IMR-90 (cell line): ENCODE results near the gene PRPF40B. TPM values are rescaled to one million over a fixed set of nuclear protein-coding genes. Genes with fewer than 3 reads are reported as not detected.

Experiments
- ATAC-seq: fragments of 200-7000 bp; cut with Tn5 transposase; 2 replicates; pipeline ENCODE4 v1.9.1; 2020; ENCODE audit warnings: low read depth, mild to moderate bottlenecking, moderate library complexity
- BruUV-seq: library from RNA; stranded (reverse); fragments of 400-500 nt; replicated peaks from 2 replicates; lab custom pipeline; 2021; lab: Mats Ljungman, UMichigan
- CTCF ChIA-PET: fragments of 300-600 bp; formaldehyde crosslinking; extraction: SDS; loops from one replicate; lab custom pipeline; 2021; ENCODE audit warnings: antibody characterized with exemption; lab: Yijun Ruan, JAX
- POLR2A ChIA-PET: fragments of 300-600 bp; sonication (Branson Sonifier 250); formaldehyde crosslinking; loops from one replicate; lab custom pipeline; 2022; ENCODE audit warnings: antibody characterized with exemption; ENCODE audit not compliant: unreplicated experiment; lab: Charles Lee
- DNase-seq: peaks from one replicate; pipeline ENCODE4 v3.0.0; 2013
- H2AFZ ChIP-seq: replicated peaks from 2 replicates; pipeline ENCODE3; 2013; ENCODE audit warnings: low read length, mild to moderate bottlenecking; ENCODE audit not compliant: poor library complexity
- H2AK5ac ChIP-seq: 2 replicates; pipeline ENCODE4 v1.6.1; 2013; ENCODE audit warnings: low read depth, low read length, inconsistent platforms
- H2AK9ac ChIP-seq: replicated peaks from 2 replicates; pipeline ENCODE3; 2013; ENCODE audit warnings: mild to moderate bottlenecking, low read depth, low read length, moderate library complexity; ENCODE audit not compliant: poor library complexity
- H2BK120ac ChIP-seq: 2 replicates; pipeline ENCODE4 v1.6.1; 2013; ENCODE audit warnings: low read depth, low read length, inconsistent platforms
- H2BK15ac ChIP-seq: 3 replicates; pipeline ENCODE4 v1.6.1; 2013; ENCODE audit warnings: low read depth, low read length, inconsistent platforms
- H2BK20ac ChIP-seq: 2 replicates; pipeline ENCODE4 v1.6.1; 2013; ENCODE audit warnings: low read depth, mild to moderate bottlenecking, inconsistent platforms, low read length, moderate library complexity
- H2BK5ac ChIP-seq: 2 replicates; pipeline ENCODE4 v1.6.1; 2013; ENCODE audit warnings: mild to moderate bottlenecking, low read depth, low read length, inconsistent platforms; ENCODE audit not compliant: poor library complexity, severe bottlenecking
- H3K14ac ChIP-seq: replicated peaks from 2 replicates; pipeline ENCODE4 v1.6.1; 2013; ENCODE audit warnings: low read depth, low read length, inconsistent platforms
- H3K18ac ChIP-seq: 2 replicates; pipeline ENCODE4 v1.6.1; 2013; ENCODE audit warnings: low read depth, low read length, control low read depth
- H3K23ac ChIP-seq: 2 replicates; pipeline ENCODE4 v1.6.1; 2013; ENCODE audit warnings: low read depth, low read length, inconsistent platforms
- H3K27ac ChIP-seq: 2 replicates; pipeline ENCODE4 v1.5.1; 2013; ENCODE audit warnings: mild to moderate bottlenecking, control low read depth, low read length; ENCODE audit not compliant: insufficient read depth
- H3K27me3 ChIP-seq: 2 replicates; pipeline ENCODE4 v1.6.1; 2013; ENCODE audit warnings: low read length; ENCODE audit not compliant: control insufficient read depth, insufficient read depth
- H3K36me3 ChIP-seq: 2 replicates; pipeline ENCODE4 v1.6.1; 2013; ENCODE audit warnings: low read length, mixed read lengths; ENCODE audit not compliant: control insufficient read depth, insufficient read depth
- H3K4ac ChIP-seq: 2 replicates; pipeline ENCODE4 v1.6.1; 2013; ENCODE audit warnings: low read depth, low read length, inconsistent platforms
- H3K4me1 ChIP-seq: 2 replicates; pipeline ENCODE4 v1.6.1; 2013; ENCODE audit warnings: low read length, mixed read lengths; ENCODE audit not compliant: control insufficient read depth, insufficient read depth
- H3K4me2 ChIP-seq: 2 replicates; pipeline ENCODE4 v1.6.1; 2013; ENCODE audit warnings: low read depth, mild to moderate bottlenecking, control low read depth, low read length, moderate library complexity
- H3K4me3 ChIP-seq: 2 replicates; pipeline ENCODE4 v1.5.1; 2013; ENCODE audit warnings: low read depth, mild to moderate bottlenecking, control low read depth, low read length, moderate library complexity; ENCODE audit not compliant: insufficient read depth
- H3K56ac ChIP-seq: 2 replicates; pipeline ENCODE4 v1.6.1; 2013; ENCODE audit warnings: low read length, inconsistent platforms; ENCODE audit not compliant: insufficient read depth; ENCODE audit errors: extremely low read depth
- H3K79me1 ChIP-seq, 2 experiments: 2 replicates each; pipeline ENCODE4 v1.6.1; 2013; ENCODE audit warnings: low read length in 2 of 2, inconsistent platforms in 1 of 2, low read depth in 1 of 2
- H3K9ac ChIP-seq: 2 replicates; pipeline ENCODE4 v1.6.1; 2013; ENCODE audit warnings: low read depth, low read length, control low read depth
- H3K9me1 ChIP-seq: 2 replicates; pipeline ENCODE4 v1.6.1; 2013; ENCODE audit warnings: low read length, inconsistent platforms; ENCODE audit not compliant: insufficient read depth
- H3K9me3 ChIP-seq: 2 replicates; pipeline ENCODE4 v1.6.1; 2013; ENCODE audit warnings: low read length; ENCODE audit not compliant: control insufficient read depth, insufficient read depth
- H4K20me1 ChIP-seq: 2 replicates; pipeline ENCODE4 v1.6.1; 2013; ENCODE audit warnings: low read length, inconsistent platforms; ENCODE audit not compliant: insufficient read depth
- H4K5ac ChIP-seq: 2 replicates; pipeline ENCODE4 v1.6.1; 2013; ENCODE audit warnings: mild to moderate bottlenecking, low read depth, low read length, control low read depth
- H4K8ac ChIP-seq, 2 experiments: 2 replicates each; pipeline ENCODE4 v1.6.1; 2013; ENCODE audit warnings: low read depth in 2 of 2, low read length in 2 of 2, control low read depth in 1 of 2, inconsistent platforms in 1 of 2
- H4K91ac ChIP-seq: 2 replicates; pipeline ENCODE4 v1.6.1; 2013; ENCODE audit warnings: low read depth, low read length, inconsistent platforms; ENCODE audit not compliant: insufficient read depth
- BHLHE40 ChIP-seq: fragments of 150-350 bp; IDR thresholded peaks from 2 replicates; pipeline ENCODE4 v1.6.1; 2016; ENCODE audit warnings: mild to moderate bottlenecking, low read depth, low read length
- CEBPB ChIP-seq: IDR thresholded peaks from 2 replicates; pipeline ENCODE4 v1.6.1; 2012; ENCODE audit warnings: low read depth, low read length, improper control_type of control experiment
- CHD1 ChIP-seq: IDR thresholded peaks from 2 replicates; pipeline ENCODE4 v1.6.1; 2012; ENCODE audit warnings: low read depth, low read length, improper control_type of control experiment
- FOS ChIP-seq: fragments of 150-350 bp; IDR thresholded peaks from 2 replicates; pipeline ENCODE4 v1.6.1; 2016; ENCODE audit warnings: low read depth, low read length
- MAFK ChIP-seq: IDR thresholded peaks from 2 replicates; pipeline ENCODE4 v1.6.1; 2012; ENCODE audit warnings: low read depth, low read length, improper control_type of control experiment
- MAZ ChIP-seq: IDR thresholded peaks from 2 replicates; pipeline ENCODE4 v1.6.1; 2012; ENCODE audit warnings: low read depth, mild to moderate bottlenecking, low read length, improper control_type of control experiment, moderate library complexity, borderline replicate concordance
- NFE2L2 ChIP-seq: fragments of 150-350 bp; IDR thresholded peaks from 2 replicates; pipeline ENCODE4 v1.6.1; 2016; ENCODE audit warnings: low read depth, mild to moderate bottlenecking, low read length
- POLR2A ChIP-seq: IDR thresholded peaks from 2 replicates; pipeline ENCODE4 v1.6.1; 2012; ENCODE audit warnings: mild to moderate bottlenecking, low read depth, low read length
- RAD21 ChIP-seq: IDR thresholded peaks from 2 replicates; pipeline ENCODE4 v1.6.1; 2012; ENCODE audit warnings: low read length, improper control_type of control experiment
- RCOR1 ChIP-seq: IDR thresholded peaks from 2 replicates; pipeline ENCODE4 v1.6.1; 2012; ENCODE audit warnings: mild to moderate bottlenecking, low read length, improper control_type of control experiment; ENCODE audit not compliant: insufficient replicate concordance
- RFX5 ChIP-seq: IDR thresholded peaks from 2 replicates; pipeline ENCODE4 v1.8.0; 2012; ENCODE audit warnings: low read depth, mild to moderate bottlenecking, low read length, moderate library complexity
- WGBS, 2 experiments: methylation state at CpG; one replicate each; pipeline versions ENCODE4 v1.1.5 to v1.1.7; 2013; ENCODE audit warnings: missing lambda C conversion rate in 2 of 2; ENCODE audit not compliant: insufficient read length in 1 of 2; ENCODE audit errors: extremely low coverage in 2 of 2; 5-methylcytosine and 5-hydroxymethylcytosine counted together
- dilution Hi-C: fragments of 300-500 bp; cut with HindIII; formaldehyde crosslinking; loops from one replicate; pipeline ENCODE4 v1.14.3; 2018; ENCODE audit warnings: low sequenced_read_pairs; ENCODE audit not compliant: unreplicated experiment
- in situ Hi-C: fragments of 300-500 bp; cut with MboI; formaldehyde crosslinking; loops from 3 replicates; pipeline ENCODE4 v1.14.3; 2019; ENCODE audit warnings: low sequenced_read_pairs, inconsistent platforms, mixed read lengths
- intact Hi-C: fragments of 100-400 bp; cut with micrococcal nuclease; formaldehyde crosslinking; loops from 2 replicates; pipeline ENCODE4 v1.10.0; 2022
- polyA plus RNA-seq, 3 experiments: library from polyadenylated mRNA; depleted of rRNA; stranded (reverse); fragments of >200 nt; gene quantifications; 2 replicates each; pipeline ENCODE4 v1.2.3, GENCODE V29; 2012; ENCODE audit warnings: low replicate concordance in 1 of 3
- total RNA-seq: library from RNA; depleted of rRNA; stranded (reverse); fragments of >200 nt; gene quantifications from 2 replicates; pipeline ENCODE4 v1.2.3, GENCODE V29; 2012
- TF ChIP-seq, protein P1 (sequence below): fragments of 150-350 bp; IDR thresholded peaks from 2 replicates; pipeline ENCODE4 v1.6.1; 2017; ENCODE audit warnings: mild to moderate bottlenecking, antibody characterized with exemption, low read length, low read depth
- TF ChIP-seq, protein P2 (sequence below): conservative IDR thresholded peaks from 2 replicates; pipeline ENCODE4 v1.5.1; 2012; ENCODE audit warnings: mild to moderate bottlenecking, low read depth, low read length, improper control_type of control experiment
- TF ChIP-seq, protein P3 (sequence below): fragments of 150-350 bp; IDR thresholded peaks from 2 replicates; pipeline ENCODE4 v1.6.1; 2016; ENCODE audit warnings: low read depth, mild to moderate bottlenecking, low read length, moderate library complexity, borderline replicate concordance

Gene PRPF40B
- total and polyA plus RNA-seq, 2 of the 4 experiments (the other 2 are of a cell fraction) = 5.0 to 11.8 TPM

DNA sequence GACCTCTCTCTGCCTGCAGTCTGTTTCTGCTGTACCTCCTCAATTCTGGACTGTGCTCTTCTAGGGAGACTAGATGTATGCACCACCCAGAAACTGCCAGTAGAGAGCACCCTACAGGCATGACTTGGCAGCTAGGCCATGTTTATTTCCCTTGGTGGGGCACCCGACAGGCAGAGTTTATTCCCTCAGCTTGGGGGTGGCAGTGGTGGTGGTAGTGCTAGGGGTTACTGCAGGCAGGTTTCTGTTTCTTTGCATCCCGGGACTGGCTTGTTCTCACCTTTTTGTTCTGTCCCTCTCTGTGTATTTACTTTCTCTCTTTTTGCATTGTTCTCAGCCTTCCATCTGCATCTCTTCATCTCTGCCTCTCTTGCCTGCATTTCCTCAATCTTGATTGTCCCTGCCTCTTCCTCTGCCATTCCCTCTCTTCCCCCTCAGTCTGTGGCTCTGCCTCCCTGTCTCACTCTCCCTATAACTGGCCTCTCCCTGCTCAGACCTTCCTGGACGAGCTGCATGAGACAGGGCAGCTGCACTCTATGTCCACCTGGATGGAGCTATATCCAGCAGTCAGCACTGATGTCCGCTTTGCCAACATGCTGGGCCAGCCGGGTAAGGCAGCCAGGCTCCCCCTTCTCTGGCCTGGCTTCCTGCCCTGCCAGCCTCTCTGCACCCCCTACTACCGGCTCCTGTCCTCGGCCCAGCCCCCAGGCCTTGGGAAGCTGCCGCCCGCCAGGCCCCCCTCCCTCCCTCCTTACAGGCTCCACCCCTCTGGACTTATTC is 13.8 kb downstream of the PRPF40B start:
- no peaks in the 10 kb centered on the region for H3K9me1 ChIP-seq
- TF ChIP-seq, protein P1, sequence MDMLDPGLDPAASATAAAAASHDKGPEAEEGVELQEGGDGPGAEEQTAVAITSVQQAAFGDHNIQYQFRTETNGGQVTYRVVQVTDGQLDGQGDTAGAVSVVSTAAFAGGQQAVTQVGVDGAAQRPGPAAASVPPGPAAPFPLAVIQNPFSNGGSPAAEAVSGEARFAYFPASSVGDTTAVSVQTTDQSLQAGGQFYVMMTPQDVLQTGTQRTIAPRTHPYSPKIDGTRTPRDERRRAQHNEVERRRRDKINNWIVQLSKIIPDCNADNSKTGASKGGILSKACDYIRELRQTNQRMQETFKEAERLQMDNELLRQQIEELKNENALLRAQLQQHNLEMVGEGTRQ = no peak
- TF ChIP-seq BHLHE40 (no peak; the same call in 1 of the 2 replicates), CEBPB (no peak), RCOR1 (no peak), FOS (no peak), NFE2L2 (peak; percentile 52), MAFK (no peak), RAD21 (peak; percentile 79), POLR2A (no peak), MAZ (no peak), CHD1 (no peak), RFX5 (no peak)
- TF ChIP-seq, protein P2, sequence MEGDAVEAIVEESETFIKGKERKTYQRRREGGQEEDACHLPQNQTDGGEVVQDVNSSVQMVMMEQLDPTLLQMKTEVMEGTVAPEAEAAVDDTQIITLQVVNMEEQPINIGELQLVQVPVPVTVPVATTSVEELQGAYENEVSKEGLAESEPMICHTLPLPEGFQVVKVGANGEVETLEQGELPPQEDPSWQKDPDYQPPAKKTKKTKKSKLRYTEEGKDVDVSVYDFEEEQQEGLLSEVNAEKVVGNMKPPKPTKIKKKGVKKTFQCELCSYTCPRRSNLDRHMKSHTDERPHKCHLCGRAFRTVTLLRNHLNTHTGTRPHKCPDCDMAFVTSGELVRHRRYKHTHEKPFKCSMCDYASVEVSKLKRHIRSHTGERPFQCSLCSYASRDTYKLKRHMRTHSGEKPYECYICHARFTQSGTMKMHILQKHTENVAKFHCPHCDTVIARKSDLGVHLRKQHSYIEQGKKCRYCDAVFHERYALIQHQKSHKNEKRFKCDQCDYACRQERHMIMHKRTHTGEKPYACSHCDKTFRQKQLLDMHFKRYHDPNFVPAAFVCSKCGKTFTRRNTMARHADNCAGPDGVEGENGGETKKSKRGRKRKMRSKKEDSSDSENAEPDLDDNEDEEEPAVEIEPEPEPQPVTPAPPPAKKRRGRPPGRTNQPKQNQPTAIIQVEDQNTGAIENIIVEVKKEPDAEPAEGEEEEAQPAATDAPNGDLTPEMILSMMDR = peak; percentile 79
- TF ChIP-seq, protein P3, sequence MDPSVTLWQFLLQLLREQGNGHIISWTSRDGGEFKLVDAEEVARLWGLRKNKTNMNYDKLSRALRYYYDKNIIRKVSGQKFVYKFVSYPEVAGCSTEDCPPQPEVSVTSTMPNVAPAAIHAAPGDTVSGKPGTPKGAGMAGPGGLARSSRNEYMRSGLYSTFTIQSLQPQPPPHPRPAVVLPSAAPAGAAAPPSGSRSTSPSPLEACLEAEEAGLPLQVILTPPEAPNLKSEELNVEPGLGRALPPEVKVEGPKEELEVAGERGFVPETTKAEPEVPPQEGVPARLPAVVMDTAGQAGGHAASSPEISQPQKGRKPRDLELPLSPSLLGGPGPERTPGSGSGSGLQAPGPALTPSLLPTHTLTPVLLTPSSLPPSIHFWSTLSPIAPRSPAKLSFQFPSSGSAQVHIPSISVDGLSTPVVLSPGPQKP = no peak

More for the DNA sequence above, 13.8 kb downstream of the PRPF40B start:
- peak; percentile 68 for DNase-seq
- no peak overlapping the region for H3K14ac ChIP-seq
- H3K4me3 ChIP-seq = no peak overlapping the region
- H3K23ac ChIP-seq = no peak overlapping the region
- no peak overlapping the region; the same call in 1 of the 2 replicates for H3K4me2 ChIP-seq
- ChIA-PET CTCF (interaction anchor here (0.6 to 1.6 kb wide), 9 partner anchors 8 to 140 kb away, joined by 3 to 5 read pairs (median 3); partner anchors contain the start of gene FMNL3), POLR2A (no interaction called here)
- peak overlapping the region; percentile 71 for H2AFZ ChIP-seq
- no peaks in the 10 kb centered on the region for H3K27me3 ChIP-seq
- WGBS, 2 experiments = 36% methylated on average over 2 of the region's 9 CpGs; no CpG with 5 or more reads in 1 of the 2 experiments
- H4K8ac ChIP-seq = peak overlapping the region in 1 of 2 experiments; percentile 53; a peak in 1 of 4 replicates
- H3K4me1 ChIP-seq = peaks cover 5% of the 10 kb centered on the region; the same call in 1 of the 2 replicates
- H3K9me3 ChIP-seq = no peaks in the 10 kb centered on the region
- H2BK120ac ChIP-seq = no peak overlapping the region
- no peak overlapping the region for H2BK5ac ChIP-seq
- H4K5ac ChIP-seq = peak overlapping the region; percentile 3; the same call in 1 of the 2 replicates
- H3K79me1 ChIP-seq = no peaks in the 10 kb centered on the region; a peak in 1 of 4 replicates
- peaks cover 3% of the 10 kb centered on the region; the same call in 1 of the 2 replicates for H4K20me1 ChIP-seq
- ATAC-seq = peak; percentile 95
- intact Hi-C loops (loop anchor here (2.0 kb wide), 2 partner anchors 70 to 126 kb away; partner anchors contain the start of gene FMNL3), dilution Hi-C loops (no loop called here), in situ Hi-C loops (no loop called here)
- no peak overlapping the region for H4K91ac ChIP-seq
- H2BK15ac ChIP-seq = no peak overlapping the region
- H2BK20ac ChIP-seq = no peak overlapping the region
- H3K4ac ChIP-seq = peak overlapping the region; percentile 12; the same call in 1 of the 2 replicates
- peak overlapping the region; percentile 18; the same call in 1 of the 2 replicates for H3K27ac ChIP-seq
- peak overlapping the region; percentile 77; the same call in 1 of the 2 replicates for H2AK5ac ChIP-seq
- no peak overlapping the region; the same call in 1 of the 2 replicates for H3K9ac ChIP-seq
- H3K56ac ChIP-seq = no peak overlapping the region
- peak overlapping the region; percentile 47 for H2AK9ac ChIP-seq
- no peak overlapping the region for H3K18ac ChIP-seq
- no TSS peak for BruUV-seq
- peaks cover 19% of the 10 kb centered on the region for H3K36me3 ChIP-seq
